ENCODE results near the gene C19orf73. TPM values are rescaled to one million over a fixed set of nuclear protein-coding genes. Genes with fewer than 3 reads are reported as not detected.
"Not testable (repeated sequence)": the region's sequence is repeated elsewhere in the genome, so short reads cannot be mapped to it uniquely, and the experiment has no call there.

The C19orf73 gene
- total RNA-seq, 1 experiment from 2014 or later, result 1.6 TPM

DNA sequence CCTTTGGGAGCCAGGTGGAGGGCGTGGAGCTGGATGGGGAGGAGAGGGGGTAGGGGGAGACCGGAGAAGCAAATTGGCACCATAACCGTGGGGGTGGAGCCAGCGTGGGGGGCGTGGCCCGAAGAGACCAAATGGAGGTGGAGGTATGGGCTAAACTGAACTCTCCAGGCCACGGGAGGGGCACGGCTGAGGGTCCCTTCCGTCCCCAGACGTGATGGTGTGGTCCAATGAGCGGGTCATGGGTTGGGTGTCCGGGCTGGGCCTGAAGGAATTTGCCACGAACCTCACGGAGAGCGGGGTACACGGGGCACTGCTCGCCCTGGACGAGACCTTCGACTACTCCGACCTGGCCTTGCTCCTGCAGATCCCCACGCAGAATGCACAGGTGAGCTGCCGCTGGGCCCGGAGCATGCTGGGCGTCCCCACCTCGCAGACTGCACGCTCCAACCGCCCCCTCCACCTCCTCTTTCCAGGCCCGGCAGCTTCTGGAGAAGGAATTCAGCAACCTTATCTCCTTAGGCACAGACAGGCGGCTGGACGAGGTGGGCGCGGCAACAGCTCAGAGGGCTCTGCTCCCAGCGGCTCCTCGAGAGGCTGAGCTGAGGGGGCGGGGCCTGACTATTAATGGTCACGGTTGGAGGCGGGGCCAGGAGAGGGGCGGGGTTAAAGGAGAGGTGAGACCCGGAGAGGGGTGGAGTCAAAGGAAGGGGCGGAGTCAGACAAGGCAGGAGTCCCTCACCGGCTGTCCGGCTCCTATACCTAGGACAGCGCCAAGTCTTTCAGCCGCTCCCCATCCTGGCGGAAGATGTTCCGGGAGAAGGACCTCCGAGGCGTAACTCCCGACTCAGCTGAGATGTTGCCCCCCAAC lies 30.1 kb upstream of the C19orf73 start:
- DNase-seq (ENCODE audit: low read depth), result peak; percentile 92

DNA sequence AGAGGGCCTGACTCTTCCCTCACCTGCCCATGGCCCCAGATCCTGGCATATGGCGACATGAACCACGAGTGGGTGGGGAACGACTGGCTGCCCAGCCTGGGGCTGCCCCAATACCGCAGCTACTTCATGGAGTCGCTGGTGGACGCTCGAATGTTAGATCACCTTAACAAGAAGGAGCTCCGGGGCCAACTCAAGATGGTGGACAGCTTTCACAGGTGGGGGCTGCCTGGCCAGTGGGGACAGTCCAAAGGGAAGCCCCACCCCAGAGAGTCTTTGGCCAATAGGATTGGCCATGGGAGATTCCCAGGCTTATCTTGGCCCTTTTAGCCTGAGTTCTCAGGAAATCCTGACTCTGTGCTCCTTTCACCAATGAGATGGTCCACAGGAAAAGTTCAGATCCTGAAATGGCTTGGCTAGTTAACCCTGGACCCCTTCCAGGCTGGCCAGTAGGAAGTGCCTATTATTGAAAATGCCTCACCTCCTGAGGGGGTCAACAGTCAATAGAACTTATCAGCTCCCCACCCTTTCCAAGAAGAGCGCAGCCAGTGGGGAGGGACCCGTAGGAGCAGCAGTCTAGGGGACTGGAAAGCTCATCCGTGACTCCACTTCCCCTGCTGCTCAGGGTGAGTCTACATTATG lies 29.2 kb upstream of the C19orf73 start:
- DNase-seq (ENCODE audit: low read depth), result no peak

DNA sequence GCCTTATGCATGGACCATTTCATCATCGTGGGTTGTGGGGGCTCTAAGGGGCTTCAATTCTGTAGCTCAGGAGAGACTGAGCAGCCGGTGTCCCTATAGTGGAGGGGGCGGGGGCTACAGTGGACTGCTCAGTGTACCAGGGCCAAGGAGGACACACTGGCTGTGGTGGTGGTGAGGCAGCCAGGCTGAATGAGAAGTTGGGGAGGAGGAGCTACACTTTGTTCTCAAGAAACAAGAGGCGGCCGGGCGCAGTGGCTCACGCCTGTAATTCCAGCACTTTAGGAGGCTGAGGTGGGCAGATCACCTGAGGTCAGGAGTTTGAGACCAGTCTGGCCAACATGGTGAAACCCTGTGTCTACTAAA lies 27.4 kb upstream of the C19orf73 start:
- peak; percentile 40 for DNase-seq (ENCODE audit: low read depth)

DNA sequence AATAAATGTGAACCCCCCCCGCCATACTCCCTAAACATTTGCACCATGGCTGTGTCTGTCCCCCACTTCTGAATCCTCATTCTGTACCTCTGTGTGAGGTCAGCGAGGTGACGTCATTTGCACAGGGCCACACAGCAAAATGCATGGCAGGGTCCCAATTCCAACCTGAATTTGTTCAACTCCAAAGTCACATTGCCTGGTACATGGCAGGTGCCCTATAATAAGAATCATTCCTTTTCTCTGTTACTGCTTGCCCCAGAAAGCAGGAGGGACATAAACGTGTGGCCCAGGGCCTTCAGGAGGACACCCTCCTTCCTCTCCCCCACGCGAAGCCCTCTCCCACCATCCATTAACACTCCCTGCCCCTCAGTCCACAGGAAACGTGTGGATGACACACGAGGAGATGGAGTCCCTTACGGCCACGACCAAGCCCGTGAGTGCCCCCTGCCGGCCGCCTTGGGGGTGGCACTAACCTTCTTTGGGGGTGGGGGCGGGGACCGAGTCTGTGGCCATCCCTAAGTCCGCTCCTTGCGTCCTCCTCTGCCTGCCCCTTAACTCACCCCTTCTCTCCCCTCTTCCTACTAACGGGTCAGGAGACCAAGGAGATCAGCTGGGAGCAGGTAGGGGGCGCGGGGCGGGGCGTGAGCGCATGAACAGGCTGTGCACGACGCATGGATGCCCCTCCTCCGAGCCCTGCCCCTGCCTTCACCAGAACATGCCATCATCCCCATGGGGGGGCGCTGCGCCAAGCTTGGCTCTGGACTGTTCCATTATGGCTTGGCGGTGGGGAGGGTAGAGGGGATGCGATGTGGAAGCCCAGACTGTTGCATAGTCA lies 26.8 kb upstream of the C19orf73 start:
- peak; percentile 45 for DNase-seq (ENCODE audit: low read depth)

DNA sequence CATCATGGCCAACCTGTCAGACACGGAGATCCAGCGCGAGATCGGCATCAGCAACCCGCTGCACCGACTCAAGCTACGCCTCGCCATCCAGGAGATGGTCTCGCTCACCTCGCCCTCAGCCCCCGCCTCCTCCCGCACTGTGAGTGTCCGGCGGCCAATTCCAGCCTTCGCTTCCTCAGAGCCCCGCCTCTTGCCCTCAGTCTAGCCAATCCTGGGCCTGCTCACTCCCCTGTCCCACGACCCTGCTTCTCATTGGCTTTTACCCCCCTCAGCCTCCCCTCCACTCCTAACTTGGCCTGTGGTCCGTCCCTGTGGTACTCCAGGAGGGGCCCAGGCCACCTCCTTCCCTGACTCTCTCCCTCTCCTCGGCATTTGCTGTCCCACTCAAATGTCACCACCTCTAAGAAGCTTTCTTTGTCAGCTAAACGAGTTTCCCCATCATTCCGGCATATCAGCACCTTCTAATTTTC lies 24.0 kb upstream of the C19orf73 start:
- peak; percentile 77 for DNase-seq (ENCODE audit: low read depth)

DNA sequence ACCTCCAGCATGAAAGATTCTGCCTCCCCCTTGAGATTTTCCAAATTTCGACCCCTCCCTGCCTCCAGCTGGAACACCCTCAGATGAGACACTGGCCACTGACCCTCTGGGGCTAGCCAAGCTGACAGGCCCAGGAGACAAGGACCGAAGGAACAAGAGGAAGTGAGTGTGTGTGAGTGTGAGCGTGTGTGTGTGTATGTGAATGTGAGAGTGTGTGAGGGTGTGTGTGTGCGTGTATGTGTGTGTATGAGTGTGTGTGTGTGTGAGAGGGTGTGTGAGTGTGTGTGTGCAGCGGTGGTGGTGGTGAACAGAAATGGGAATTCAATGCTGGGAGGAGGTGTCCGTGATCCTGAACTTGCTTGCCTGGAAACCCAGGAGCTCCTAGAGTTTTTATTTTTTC lies 22.4 kb upstream of the C19orf73 start:
- no peak for DNase-seq (ENCODE audit: low read depth)

DNA sequence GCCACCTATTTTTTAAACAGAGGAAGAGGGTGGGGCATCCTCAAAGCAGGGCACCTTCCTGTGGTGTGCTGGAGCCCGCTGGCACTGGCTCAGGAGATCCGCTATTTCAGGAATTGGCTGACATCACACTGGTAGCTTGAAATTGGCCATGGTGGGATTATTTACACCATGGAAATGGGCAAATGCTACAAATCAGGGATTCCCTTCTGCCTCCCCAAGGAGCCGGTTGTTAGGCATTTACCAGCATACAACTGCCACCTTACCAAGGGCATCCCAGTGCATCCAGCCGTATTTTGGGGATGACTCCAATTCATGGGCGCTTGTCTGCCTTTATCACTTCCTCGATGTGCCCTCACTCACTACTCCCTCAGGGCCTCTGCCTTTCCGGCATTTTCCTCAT lies 22.0 kb upstream of the C19orf73 start:
- DNase-seq (ENCODE audit: low read depth), result no peak

DNA sequence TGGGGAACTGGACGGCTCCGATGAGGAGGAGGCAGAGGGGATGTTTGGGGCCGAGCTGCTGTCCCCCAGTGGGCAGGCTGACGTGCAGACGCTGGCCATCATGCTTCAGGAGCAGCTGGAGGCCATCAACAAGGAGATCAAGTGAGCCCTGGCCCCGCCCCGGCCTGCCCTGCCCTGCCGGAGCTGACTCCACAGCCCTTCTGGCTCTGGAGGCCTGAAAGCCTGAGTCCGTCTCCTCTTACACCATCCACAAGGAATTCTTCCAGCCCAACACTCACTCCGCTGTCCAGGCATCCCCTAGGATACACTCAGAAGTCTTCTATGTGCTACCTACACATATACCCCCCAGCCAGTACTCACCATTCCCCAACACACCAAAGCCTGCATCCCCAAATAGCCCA lies 17.8 kb upstream of the C19orf73 start:
- DNase-seq (ENCODE audit: low read depth), result no peak

- DNase-seq (ENCODE audit: low read depth), result no peak
Measured at GRCh38 chr19:49135686-49136085, 16.7 kb upstream of the C19orf73 start.

GRCh38 chr19:49133621-49134454 lies 14.9 kb upstream of the C19orf73 start:
- DNase-seq (ENCODE audit: low read depth), result no peak

DNA sequence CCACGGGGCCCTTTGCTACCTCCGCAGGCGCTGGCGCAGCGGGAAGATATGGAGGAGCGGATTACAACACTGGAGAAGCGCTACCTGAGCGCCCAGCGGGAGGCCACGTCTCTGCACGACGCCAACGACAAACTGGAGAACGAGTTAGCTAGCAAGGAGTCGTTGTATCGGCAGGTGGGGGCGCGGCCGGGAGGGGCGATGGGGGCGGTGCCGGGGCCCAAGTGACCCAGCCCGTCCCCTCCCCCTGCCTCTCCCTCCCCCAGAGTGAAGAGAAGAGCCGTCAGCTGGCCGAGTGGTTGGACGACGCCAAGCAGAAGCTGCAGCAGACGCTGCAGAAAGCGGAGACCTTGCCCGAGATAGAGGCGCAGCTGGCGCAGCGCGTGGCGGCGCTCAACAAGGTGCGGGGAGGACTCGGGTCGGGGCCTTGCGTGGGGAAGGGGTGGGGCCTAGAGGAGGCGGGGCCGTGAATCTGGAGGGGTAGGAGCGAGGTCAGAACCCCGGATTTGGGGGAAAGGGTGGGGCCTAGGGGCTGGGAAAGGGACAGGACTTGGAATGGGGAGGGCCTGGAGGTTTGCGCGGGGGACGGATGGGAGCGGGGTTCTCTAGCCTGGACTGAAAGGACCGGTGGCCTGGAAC lies 14.1 kb upstream of the C19orf73 start:
- DNase-seq (ENCODE audit: low read depth), result no peak

DNA sequence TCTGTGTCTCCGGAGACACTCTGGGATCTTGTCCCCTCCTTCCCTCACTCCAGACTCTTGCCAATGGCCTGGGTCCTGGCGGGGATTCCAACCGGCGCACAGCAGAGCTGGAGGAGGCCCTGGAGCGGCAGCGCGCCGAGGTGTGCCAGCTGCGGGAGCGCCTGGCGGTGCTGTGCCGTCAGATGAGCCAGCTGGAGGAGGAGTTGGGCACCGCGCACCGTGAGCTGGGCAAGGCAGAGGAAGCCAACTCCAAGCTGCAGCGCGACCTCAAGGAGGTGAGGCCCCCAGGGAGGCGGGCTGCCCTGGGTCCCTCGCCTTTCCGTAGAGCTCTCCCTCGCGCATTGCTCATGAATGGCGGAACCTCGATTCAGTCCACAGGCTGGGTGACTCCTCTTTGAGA lies 11.4 kb upstream of the C19orf73 start:
- DNase-seq (ENCODE audit: low read depth), result no peak

GRCh38 chr19:49129238-49129583 lies 10.3 kb upstream of the C19orf73 start:
- DNase-seq (ENCODE audit: low read depth), result no peak

DNA sequence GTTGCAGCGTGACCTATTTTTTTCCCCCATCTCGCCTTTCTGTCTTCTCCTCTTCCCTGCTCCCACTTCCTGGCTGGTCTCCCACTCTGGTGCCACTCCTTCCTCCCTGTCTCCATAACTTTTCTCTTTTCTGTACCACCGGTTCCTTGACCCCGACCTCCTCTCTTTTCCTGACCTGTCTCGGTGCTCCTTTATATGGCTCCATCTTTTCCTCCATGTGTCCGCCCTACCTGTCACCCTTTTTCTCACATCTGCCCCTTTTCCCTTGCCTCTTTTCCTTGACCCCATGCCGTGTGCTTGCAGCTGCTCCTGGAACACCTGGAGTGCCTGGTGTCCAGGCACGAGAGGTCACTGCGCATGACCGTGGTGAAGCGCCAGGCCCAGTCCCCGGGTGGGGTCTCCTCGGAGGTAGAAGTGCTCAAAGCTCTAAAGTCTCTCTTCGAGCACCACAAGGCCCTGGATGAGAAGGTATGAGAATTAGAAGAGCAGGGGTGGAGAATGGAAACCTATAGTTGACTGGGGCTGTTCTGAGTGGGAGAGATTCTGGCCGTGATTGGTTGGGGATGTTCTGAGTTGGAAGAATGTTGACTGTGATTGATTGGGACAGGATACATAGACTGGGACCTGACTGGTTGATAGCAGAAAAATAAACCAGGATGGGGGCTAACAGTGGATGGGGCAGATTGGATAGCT lies 9.7 kb upstream of the C19orf73 start:
- DNase-seq (ENCODE audit: low read depth), result no peak

DNA sequence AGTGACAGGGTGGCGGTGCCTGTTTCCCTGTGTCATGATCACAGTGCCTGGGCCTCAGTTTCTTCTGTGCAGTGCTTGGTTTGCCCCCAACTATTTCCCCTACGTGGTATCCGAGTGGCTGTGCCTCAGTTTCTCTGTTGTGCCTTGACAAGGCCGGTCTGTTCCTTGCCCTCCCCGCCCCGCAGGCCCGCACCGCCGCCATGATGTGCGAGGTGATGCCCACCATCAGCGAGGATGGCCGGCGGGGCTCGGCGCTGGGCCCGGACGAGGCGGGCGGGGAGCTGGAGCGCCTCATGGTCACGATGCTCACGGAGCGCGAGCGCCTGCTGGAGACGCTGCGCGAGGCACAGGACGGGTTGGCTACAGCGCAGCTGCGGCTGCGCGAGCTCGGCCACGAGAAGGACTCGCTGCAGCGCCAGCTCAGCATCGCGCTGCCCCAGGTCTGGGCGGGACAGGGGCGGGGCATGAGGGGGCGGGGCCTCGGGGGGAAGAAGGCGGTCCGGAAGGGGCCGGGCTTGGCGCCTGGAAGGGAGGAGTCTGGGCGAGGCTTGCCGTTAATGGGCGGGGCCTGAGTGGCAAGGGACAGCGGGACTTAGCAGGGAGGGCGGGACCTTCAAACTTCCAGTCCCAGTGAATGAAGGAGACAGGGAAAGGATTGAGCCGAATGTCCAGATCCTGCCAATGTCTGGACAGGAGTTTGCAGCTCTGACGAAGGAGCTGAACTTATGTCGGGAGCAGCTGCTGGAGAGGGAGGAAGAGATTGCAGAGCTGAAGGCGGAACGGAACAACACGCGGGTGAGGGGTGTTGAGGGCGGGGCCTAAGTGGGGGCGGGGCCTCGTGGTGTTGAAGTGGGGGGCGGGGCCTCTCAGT lies 9.0 kb upstream of the C19orf73 start:
- DNase-seq (ENCODE audit: low read depth), result peak; percentile 95

DNA sequence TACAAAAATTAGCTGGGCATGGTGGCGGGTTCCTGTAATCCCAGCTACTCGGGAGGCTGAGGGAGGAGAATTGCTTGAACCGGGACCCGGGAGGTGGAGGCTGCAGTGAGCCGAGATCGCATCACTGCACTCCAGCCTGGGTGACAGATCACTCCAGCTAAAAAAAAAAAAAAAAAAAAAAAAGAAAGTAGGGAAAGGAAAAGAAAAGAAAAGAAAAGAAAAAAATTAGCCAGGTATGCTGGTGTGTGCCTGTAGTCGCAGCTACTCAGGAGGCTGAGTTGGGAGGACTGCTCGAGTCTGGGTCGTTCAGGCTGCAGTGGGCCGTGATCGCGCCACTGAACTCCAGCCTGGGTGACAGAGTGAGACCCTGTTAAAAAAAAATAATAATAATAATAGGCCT lies 8.3 kb upstream of the C19orf73 start:
- not testable (repeated sequence) for DNase-seq (ENCODE audit: low read depth)

- DNase-seq (ENCODE audit: low read depth), result no peak
Measured at GRCh38 chr19:49126575-49126974, 7.6 kb upstream of the C19orf73 start.

DNA sequence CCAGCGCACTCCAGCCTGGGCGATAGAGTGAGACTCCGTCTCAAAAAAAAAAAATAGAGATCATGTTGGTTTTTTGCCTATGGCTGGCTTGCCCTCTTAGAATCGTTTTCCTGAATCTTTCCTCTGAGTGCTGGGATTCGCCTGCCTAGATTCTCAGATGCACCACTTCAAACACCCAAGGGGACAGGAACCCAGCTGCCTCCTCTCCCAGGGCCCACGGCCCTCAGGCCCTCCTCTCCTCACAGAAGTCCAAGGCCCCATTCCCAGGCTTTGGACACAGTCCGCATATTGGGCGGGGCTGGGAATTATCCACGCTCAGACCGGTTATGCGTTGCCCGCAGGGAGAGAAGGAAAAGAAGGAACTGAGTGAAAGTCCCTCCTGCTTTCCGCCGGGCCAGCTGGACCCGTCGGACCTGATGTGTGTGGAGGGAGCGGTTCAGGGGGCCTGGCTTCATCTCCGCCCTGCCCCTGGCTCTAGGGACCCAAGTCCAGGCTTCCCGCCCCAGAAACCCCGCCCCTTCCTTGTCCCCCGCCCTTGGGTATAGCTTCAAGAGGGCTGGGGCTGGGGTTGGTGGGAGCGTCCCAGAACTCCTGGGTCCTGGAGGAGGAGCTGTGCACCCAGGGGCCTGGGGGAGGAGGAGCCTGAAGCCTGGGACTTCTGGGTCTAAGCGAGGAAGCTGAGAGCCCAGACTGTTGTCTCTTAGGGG lies 6.2 kb upstream of the C19orf73 start:
- DNase-seq (ENCODE audit: low read depth), result no peak

GRCh38 chr19:49123285-49123684 lies 4.3 kb upstream of the C19orf73 start:
- not testable (repeated sequence) for DNase-seq (ENCODE audit: low read depth)
